DOHH2 (cell line): ENCODE measurements around the gene GPR152.

Experiments
- H3F3A ChIP-seq: fragments of 200-600 bp; sonication (generic), shearing (Covaris generic); 2 replicates; pipeline ENCODE4 v1.6.0; 2016; ENCODE audit warnings: antibody characterized with exemption, mild to moderate bottlenecking; ENCODE audit not compliant: control insufficient read depth, insufficient read depth
- H3K27ac ChIP-seq: fragments of 200-600 bp; sonication (generic); 2 replicates; pipeline ENCODE4 v1.5.1; 2014; ENCODE audit warnings: low read depth, mild to moderate bottlenecking, low read length, moderate library complexity
- H3K27me3 ChIP-seq: fragments of 200-600 bp; sonication (generic); 2 replicates; pipeline ENCODE4 v1.6.1; 2014; ENCODE audit warnings: mild to moderate bottlenecking, low read length, mixed read lengths; ENCODE audit not compliant: control insufficient read depth
- H3K36me3 ChIP-seq: fragments of 200-600 bp; sonication (generic); 2 replicates; pipeline ENCODE4 v1.6.1; 2014; ENCODE audit warnings: mild to moderate bottlenecking, low read length, moderate library complexity, mixed read lengths; ENCODE audit not compliant: control insufficient read depth
- H3K4me1 ChIP-seq: fragments of 200-600 bp; sonication (generic); 2 replicates; pipeline ENCODE4 v1.6.1; 2014; ENCODE audit warnings: mild to moderate bottlenecking, low read length, mixed read lengths; ENCODE audit not compliant: control insufficient read depth
- H3K4me2 ChIP-seq: fragments of 200-600 bp; sonication (generic); 2 replicates; pipeline ENCODE4 v1.6.0; 2014; ENCODE audit warnings: mild to moderate bottlenecking, low read length, moderate library complexity
- H3K4me3 ChIP-seq: fragments of 200-600 bp; sonication (generic); 2 replicates; pipeline ENCODE4 v1.5.1; 2014; ENCODE audit warnings: mild to moderate bottlenecking, low read length, mixed read lengths
- H3K79me2 ChIP-seq: fragments of 200-600 bp; sonication (generic); 2 replicates; pipeline ENCODE4 v1.6.1; 2014; ENCODE audit warnings: mild to moderate bottlenecking, low read length, mixed read lengths; ENCODE audit not compliant: control insufficient read depth
- H3K9me2 ChIP-seq: fragments of 200-600 bp; sonication (generic); replicated peaks from 2 replicates; pipeline ENCODE4 v1.6.1; 2014; ENCODE audit warnings: mild to moderate bottlenecking, low read length, mixed read lengths; ENCODE audit not compliant: control insufficient read depth
- H3K9me3 ChIP-seq: fragments of 200-600 bp; sonication (generic); 2 replicates; pipeline ENCODE4 v1.6.1; 2014; ENCODE audit warnings: antibody characterized with exemption, low read length, mixed read lengths; ENCODE audit not compliant: control insufficient read depth, insufficient read depth
- H4K20me1 ChIP-seq: fragments of 200-600 bp; sonication (generic); 2 replicates; pipeline ENCODE4 v1.6.0; 2014; ENCODE audit warnings: low read depth, mild to moderate bottlenecking, antibody characterized with exemption, low read length, moderate library complexity; ENCODE audit not compliant: control insufficient read depth, insufficient read depth
- EZH2phosphoT487 ChIP-seq: fragments of 200-600 bp; sonication (generic); IDR thresholded peaks from 2 replicates; pipeline ENCODE4 v1.6.1; 2017; ENCODE audit warnings: borderline replicate concordance, mild to moderate bottlenecking, antibody characterized with exemption, low read length, moderate library complexity, mixed read lengths
- TF ChIP-seq, protein P1 (sequence below): fragments of 200-600 bp; sonication (generic); IDR thresholded peaks from one replicate; pipeline ENCODE4 v1.5.1; 2014; ENCODE audit warnings: antibody characterized with exemption, mild to moderate bottlenecking, low read depth, low read length; ENCODE audit not compliant: poor library complexity, severe bottlenecking

GPR152 gene

DNA sequence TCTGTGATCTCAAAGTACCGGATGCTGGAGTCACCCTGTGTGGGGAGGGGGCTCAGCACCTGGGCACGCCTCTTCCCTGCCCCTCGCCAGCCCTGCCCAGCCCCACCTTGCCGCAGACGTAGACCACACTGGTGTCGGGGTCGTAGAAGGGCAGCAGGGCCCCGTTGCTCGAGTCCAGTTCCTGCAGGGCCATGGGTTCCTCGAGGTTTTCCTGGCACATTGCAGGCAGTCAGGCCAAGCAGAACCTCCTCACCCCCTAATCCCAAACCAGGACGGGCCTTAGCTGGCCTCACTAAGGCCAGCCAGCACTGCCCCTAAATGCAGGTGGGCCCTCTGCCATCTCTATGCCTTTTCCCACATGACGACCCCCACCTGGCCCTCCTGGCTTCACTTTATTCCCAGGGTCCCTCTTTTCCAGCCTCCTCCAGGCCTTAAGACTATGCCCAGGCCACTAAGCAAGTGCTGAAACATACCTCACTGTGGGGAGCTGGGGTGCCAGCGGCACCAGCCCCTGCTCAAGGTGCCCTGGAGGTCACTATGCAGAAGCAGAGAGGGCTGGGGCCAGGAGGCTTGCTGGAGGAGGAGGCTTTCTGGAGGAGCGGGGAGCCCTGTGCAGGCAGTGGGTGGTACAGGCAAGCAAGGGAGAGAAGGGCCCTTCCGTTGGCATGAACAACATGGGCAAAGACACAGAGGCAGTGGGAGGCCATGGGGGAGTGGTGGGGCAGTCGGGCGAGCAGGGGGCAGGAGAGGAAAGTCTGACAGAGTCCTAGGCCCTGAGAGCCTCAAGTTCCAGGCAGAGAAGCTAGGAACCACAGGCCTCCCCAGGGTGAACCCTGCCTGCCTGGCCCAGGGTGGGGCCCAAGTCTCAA is 12.1 kb downstream of the GPR152 start:
- Histone ChIP-seq H3K36me3 (peaks cover 62% of the 10 kb centered on the region), H3K27ac (peak overlapping the region; percentile 36), H3K4me2 (peak overlapping the region; percentile 94), H3K9me2 (no peaks in the 10 kb centered on the region), H3F3A (peaks cover 46% of the 10 kb centered on the region), H3K4me1 (peaks cover 81% of the 10 kb centered on the region), H3K9me3 (no peaks in the 10 kb centered on the region), H3K4me3 (no peak overlapping the region), H3K79me2 (peaks cover 55% of the 10 kb centered on the region), H4K20me1 (peaks cover 8% of the 10 kb centered on the region; the same call in 1 of the 2 replicates), H3K27me3 (no peaks in the 10 kb centered on the region)
- no peak for TF ChIP-seq EZH2phosphoT487
- TF ChIP-seq, protein P1, sequence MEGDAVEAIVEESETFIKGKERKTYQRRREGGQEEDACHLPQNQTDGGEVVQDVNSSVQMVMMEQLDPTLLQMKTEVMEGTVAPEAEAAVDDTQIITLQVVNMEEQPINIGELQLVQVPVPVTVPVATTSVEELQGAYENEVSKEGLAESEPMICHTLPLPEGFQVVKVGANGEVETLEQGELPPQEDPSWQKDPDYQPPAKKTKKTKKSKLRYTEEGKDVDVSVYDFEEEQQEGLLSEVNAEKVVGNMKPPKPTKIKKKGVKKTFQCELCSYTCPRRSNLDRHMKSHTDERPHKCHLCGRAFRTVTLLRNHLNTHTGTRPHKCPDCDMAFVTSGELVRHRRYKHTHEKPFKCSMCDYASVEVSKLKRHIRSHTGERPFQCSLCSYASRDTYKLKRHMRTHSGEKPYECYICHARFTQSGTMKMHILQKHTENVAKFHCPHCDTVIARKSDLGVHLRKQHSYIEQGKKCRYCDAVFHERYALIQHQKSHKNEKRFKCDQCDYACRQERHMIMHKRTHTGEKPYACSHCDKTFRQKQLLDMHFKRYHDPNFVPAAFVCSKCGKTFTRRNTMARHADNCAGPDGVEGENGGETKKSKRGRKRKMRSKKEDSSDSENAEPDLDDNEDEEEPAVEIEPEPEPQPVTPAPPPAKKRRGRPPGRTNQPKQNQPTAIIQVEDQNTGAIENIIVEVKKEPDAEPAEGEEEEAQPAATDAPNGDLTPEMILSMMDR: no peak

DNA sequence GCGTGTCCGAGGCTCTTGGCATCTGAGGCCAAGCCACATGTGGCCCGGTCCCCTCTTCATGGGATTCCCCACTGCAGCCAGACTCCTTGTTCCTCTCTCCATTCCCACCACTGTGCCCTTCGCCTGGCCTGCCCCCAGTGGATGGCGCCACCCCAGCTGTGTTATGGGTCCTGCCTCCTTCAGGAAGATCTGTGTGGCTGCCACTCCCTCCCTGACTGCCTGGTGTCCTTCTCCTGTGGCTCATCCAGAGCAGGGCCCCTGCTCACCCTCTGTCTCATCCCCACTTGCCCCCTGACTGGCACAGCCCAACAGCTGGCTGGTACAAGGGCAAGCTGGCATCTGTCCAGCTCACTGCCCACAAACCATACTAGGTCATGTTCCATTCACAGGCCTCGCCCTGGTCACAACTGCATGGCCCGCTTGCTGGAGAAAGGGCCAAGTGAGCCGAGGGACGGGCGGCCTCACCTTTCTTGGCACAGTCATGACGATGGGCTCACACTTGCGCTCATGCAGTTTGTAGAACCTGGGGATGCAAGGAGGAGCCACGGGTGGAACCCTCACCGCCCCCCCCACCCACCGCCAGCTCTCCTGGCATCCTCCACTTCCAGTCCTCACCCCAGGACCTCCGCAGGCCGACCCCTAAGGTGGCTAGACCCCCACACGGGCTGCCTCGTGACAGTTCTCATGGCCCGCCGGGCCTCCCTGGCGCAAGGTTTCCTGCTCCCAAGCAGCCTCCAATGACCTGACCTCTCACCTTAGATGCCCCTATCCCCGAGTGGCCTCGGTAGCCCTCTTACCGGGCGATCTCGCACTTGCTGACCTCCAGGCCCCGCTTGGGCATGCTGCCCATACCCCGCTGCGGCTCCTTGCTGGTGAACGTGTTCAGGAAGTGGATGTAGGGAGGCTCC is 13.0 kb downstream of the GPR152 start:
- peaks cover 71% of the 10 kb centered on the region for H3K36me3 ChIP-seq
- H3K9me2 ChIP-seq: no peaks in the 10 kb centered on the region
- H3K27me3 ChIP-seq: no peaks in the 10 kb centered on the region
- H3K4me2 ChIP-seq: peak overlapping the region; percentile 94
- peak overlapping the region; percentile 97 for H3K27ac ChIP-seq
- peak overlapping the region; percentile 90 for H3K4me3 ChIP-seq
- H4K20me1 ChIP-seq: peaks cover 12% of the 10 kb centered on the region; the same call in 1 of the 2 replicates
- peaks cover 81% of the 10 kb centered on the region for H3K4me1 ChIP-seq
- peaks cover 55% of the 10 kb centered on the region for H3K79me2 ChIP-seq
- H3F3A ChIP-seq: peaks cover 53% of the 10 kb centered on the region
- no peaks in the 10 kb centered on the region for H3K9me3 ChIP-seq
- TF ChIP-seq, protein P1: peak; percentile 75
- TF ChIP-seq EZH2phosphoT487: no peak

DNA sequence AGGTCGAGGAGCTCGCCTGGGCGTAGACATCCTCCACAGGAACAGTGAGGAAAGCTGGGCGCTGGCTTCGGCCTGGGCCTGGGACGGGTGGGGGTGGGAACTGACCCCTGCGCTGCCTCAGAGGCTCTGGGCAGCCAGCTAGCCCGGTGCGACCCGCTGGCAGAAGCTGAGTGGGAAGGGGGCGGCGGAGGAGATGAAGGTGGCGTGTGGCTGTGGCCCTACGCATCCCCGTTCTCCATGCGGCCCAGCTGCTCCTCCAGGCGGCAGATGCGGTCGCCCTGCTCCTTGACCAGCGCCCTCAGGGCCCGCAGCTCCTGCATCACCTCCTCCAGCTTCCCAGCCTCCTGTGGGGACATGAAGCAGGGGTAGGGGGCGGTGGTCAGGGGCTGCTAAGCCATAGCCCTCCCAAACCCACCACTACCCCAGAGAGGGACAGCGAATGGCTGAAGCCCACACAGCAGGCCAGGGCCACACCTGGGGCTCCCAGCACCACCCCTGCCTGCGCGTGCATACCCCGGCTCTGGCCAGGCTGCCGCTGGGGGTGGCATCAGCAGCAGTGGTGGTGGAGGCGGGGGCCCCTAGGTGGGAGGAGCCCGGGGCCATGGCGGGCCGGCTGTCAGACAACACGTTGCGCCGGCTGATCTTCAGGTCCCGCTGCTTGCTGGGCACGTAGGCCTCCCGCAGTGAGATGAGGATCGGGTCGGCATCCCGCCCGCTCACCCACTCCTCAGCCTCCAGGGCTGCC is 14.2 kb downstream of the GPR152 start:
- TF ChIP-seq EZH2phosphoT487: no peak
- TF ChIP-seq, protein P1: peak; percentile 20
- no peaks in the 10 kb centered on the region for H3K9me2 ChIP-seq
- peaks cover 55% of the 10 kb centered on the region for H3F3A ChIP-seq
- no peaks in the 10 kb centered on the region for H3K27me3 ChIP-seq
- peaks cover 87% of the 10 kb centered on the region for H3K4me1 ChIP-seq
- peaks cover 12% of the 10 kb centered on the region; the same call in 1 of the 2 replicates for H4K20me1 ChIP-seq
- peaks cover 58% of the 10 kb centered on the region for H3K79me2 ChIP-seq
- H3K27ac ChIP-seq: peak overlapping the region; percentile 97
- no peaks in the 10 kb centered on the region for H3K9me3 ChIP-seq
- peak overlapping the region; percentile 90 for H3K4me3 ChIP-seq
- H3K36me3 ChIP-seq: peaks cover 84% of the 10 kb centered on the region
- peak overlapping the region; percentile 94 for H3K4me2 ChIP-seq
